GM19099 (cell line): ENCODE results near the gene CRYGS.

Source experiments
- POLR2A ChIP-seq: IDR thresholded peaks from 3 replicates; pipeline ENCODE4 v1.6.1; 2011; ENCODE audit warnings: low read depth; ENCODE audit not compliant: insufficient read length; ENCODE audit errors: extremely low read depth

CRYGS gene

DNA sequence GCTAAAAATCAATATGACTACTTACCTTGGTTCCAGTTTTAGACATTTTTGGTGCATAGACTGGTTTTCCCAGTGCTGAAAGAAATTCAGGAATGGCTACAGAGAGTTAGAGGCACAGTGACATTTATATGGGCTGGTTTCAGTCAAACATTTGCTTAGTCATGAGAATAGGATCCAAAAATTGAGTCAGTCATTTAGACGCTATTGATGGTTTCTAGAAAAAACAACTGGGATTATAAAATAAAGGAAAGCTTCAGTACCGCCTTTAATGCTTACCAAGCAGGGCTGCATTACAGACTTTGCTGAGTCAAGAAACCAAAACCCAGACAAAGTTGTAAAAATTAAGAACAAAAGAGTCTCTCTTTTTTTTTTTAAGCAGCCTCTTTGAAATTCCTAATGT, at the start of gene CRYGS:
CRYGS (minus strand) TSS at position 100 of the 400 bp plus-strand sequence; CDS start at position 46, 54 bp downstream.
- no peak for TF ChIP-seq POLR2A

- no peak for TF ChIP-seq POLR2A
These were observed 49.7 kb upstream of the CRYGS start for GRCh38 chr3:186593862-186594261.

- TF ChIP-seq POLR2A: no peak
These were observed 48.5 kb upstream of the CRYGS start for GRCh38 chr3:186592682-186593081.

DNA sequence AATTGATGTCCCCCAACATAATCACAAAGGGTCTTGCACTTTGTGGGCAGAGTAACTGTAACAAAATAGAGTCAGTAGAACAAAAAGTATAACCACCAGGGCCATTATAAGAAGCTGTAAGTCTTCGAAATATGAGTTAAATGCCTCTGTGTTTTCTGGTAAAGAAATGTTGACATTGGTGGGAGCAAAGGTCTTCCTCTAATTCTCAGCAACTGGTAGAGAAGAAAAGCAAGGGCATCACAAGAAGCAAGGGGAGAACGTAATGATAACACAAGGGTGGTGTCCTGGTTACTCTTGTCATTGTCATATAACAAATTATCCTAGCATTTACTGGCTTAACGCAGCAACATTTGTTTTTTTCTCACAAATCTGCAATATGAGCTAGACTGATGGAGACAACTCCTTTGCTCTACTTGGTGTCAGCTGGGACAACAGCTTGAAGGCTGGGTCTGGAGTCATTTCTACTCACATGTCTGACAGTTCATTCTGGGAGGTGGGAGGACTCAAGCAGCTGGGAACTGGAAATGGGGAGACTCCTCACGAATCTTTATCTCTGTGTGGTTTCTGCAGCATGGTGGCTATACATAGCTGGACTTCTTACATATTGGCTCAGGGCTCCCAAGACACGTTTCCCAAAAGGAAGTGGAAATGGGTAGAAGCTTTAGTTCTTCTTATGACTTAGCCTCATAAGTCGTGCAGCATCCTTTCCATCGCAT, 46.6 kb upstream of the CRYGS start:
- TF ChIP-seq POLR2A: no peak

DNA sequence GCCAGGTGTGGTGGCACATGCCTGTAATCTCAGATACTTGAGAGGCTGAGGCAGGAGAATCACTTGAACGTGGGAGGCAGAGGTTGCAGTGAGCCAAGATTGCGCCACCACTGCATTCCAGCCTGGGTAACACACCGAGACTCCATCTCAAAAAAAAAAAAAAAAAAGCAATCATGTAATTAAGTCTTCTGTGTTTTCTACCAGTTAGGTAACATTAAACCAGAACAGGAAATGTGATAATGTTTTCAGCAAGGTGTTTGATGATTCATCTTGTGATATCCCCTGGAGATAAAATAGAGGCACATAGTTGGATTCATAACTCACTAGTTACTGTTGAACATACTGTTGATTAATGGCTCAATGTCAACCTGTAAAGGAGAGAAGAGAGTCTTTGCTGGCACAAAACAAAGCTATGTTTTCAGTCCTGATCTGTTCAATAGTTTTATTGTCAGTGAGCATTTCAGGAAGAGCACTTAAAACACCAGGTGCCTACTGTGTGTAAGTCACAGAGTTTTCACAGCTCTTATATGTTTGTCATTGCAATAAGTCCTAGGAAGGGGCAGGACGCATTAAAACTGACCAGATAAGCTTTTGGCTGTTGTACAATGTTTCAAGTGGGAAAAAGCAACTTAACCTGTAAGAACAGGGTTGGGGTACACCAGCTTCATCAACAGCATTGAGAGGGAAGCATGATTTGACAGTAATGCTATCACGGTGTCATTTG, 45.8 kb upstream of the CRYGS start:
- TF ChIP-seq POLR2A: no peak

- no peak for TF ChIP-seq POLR2A
These were observed 44.9 kb upstream of the CRYGS start for GRCh38 chr3:186589121-186589520.

DNA sequence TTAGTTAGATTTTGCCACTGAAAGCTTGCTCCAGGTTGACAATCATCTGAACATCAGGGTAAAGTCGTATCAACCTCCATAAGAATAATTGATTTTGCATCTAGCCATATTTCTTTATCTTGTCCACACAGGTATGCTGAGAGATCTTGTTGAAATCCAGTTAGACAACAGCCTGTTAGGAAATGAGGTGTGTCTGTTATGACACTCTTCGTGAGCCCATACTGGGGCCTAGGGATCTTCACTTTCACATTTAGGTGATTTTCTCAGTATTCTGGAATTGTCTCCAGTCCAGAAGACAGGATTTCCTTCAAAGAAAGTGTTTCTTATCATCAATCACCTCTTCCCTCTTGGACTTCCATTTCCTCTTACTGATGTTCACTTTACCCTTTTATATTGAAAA, 44.5 kb upstream of the CRYGS start:
- TF ChIP-seq POLR2A: no peak

DNA sequence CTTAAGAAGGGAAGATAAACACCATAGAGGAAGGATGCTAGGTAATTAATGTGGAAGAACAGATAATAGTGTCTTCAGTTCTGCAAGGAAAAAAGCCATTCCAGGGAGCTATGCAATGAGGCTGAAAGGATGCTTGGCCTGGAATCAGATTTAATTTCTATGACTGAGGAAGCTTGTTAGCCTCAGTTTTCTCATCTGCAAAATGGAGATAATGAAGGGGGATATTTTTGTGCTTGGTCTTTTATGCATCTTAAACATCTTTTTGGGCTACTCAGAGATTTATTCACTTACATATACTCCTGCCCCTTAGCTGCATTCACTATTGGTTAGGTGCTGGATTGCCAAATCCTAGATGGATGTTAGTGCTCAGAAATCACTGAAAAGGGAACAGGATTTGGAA, 43.0 kb upstream of the CRYGS start:
- TF ChIP-seq POLR2A: no peak

GRCh38 chr3:186583831-186584230, 39.7 kb upstream of the CRYGS start:
- TF ChIP-seq POLR2A: no peak

- TF ChIP-seq POLR2A: no peak
These were observed 38.4 kb upstream of the CRYGS start for GRCh38 chr3:186582541-186582940.

DNA sequence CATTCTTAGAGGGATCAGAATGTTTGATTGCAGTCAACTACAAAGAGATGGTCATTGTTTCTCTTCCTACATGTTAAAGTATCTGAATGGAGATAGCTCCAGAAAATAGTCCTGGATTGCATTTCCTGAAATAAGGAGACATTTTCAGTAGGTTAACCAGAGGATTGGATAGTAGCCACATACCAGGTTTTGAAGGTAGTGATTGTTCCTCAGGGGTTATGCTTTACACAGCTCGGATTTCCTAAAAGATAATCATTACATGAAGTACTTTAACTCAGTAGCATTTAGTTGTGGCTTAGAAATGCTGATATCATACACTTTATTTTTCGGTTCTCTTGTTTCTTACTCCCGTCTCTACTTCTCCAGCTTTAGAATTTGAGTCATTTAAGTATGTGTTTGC, 36.6 kb upstream of the CRYGS start:
- no peak for TF ChIP-seq POLR2A

GRCh38 chr3:186577521-186577920, 33.3 kb upstream of the CRYGS start:
- no peak for TF ChIP-seq POLR2A

GRCh38 chr3:186571644-186572013, 27.4 kb upstream of the CRYGS start:
- no peak for TF ChIP-seq POLR2A

GRCh38 chr3:186570941-186571643, 26.9 kb upstream of the CRYGS start:
- no peak for TF ChIP-seq POLR2A

GRCh38 chr3:186570096-186570940, 26.1 kb upstream of the CRYGS start, which contains the start of gene DNAJB11:
TSS of gene DNAJB11 (plus strand) at chr3:186570720. CDS start at chr3:186570898, 178 bp downstream.
- peak; percentile 90 for TF ChIP-seq POLR2A
